ENCODE results near the gene RASSF4. TPM values are rescaled to one million over a fixed set of nuclear protein-coding genes. Genes with fewer than 3 reads are reported as not detected.

Gene RASSF4
- total and polyA plus RNA-seq, 2 donors (not counting 3 experiments of a cell fraction or from before 2014, with no cell fraction given), result 7.6 to 8.2 TPM

DNA sequence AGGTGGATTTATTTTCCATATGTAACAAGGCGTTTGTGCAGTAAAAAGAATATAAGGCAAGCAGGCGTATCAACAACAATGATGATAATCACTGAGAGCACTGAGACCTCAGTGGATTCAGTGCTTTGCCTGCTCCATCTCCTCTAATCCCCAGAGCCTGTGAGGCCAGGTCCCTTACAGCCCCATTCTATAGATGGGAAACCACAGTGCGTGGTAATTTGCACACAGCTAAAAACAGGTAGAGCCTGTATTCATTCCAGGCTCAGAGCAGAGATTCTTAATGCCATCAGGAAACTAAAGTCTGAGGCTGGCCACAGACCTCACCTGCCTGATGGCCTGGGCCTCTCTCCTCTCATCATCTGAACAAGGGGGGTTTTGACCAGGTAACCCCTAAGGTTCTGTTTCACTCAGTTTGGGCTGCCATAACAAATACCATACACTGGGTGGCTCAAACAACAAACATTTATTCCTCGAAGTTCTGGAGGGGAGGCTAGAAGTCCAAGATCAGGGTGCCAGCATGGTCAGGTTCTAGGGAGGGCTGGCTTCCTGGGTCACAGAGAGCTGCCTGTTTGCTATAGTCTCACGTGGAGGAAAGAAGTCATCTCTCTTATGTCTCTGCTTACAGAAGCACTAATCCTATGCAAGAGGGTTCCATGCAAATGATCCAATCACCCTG, 10.3 kb upstream of the RASSF4 start:
- Histone ChIP-seq H3K27me3 (ENCODE audit: control insufficient read depth in 2 of 2, insufficient read depth in 2 of 2, low read length in 2 of 2) (peaks cover 3 to 5% of the 10 kb centered on the region in 2 experiments), H3K9me1 (replicated peaks; ENCODE audit: control insufficient read depth, extremely low read depth, insufficient read depth, low read length) (no peaks in the 10 kb centered on the region), H3K4me2 (ENCODE audit: insufficient read depth, low read length) (no peak overlapping the region), H3K4me3 (replicated peaks in 1 of 3; ENCODE audit: insufficient read depth in 1 of 3, low read depth in 1 of 3, low read length in 3 of 3) (no peak overlapping the region), H3K9ac (replicated peaks; ENCODE audit: extremely low read depth, insufficient read depth, low read length) (no peak overlapping the region), H3K27ac (ENCODE audit: insufficient read depth, low read depth, low read length) (no peak overlapping the region), H2AFZ (ENCODE audit: low read depth, low read length) (no peak overlapping the region), H3K9me3 (replicated peaks; ENCODE audit: control insufficient read depth, insufficient read depth, low read length) (no peaks in the 10 kb centered on the region), H3K4me1 (ENCODE audit: control insufficient read depth, extremely low read depth, insufficient read depth, low read length) (no peaks in the 10 kb centered on the region), H4K20me1 (replicated peaks; ENCODE audit: control insufficient read depth, extremely low read depth, insufficient read depth, low read length) (no peaks in the 10 kb centered on the region), H3K79me2 (ENCODE audit: control insufficient read depth, insufficient read depth, low read length) (no peaks in the 10 kb centered on the region), H3K36me3 (ENCODE audit: control insufficient read depth in 2 of 2, extremely low read depth in 1 of 2, insufficient read depth in 2 of 2, low read length in 2 of 2) (no peaks in the 10 kb centered on the region)
- no peak for TF ChIP-seq MAX (IDR thresholded peaks at IDR 0.05; ENCODE audit: insufficient read depth, insufficient read length)
- CTCF ChIA-PET, result interaction anchor here (1.0 to 2.4 kb wide), 2 partner anchors 14 to 16 kb away, joined by 3 to 8 read pairs; no protein-coding TSS in a partner anchor
- dilution Hi-C loops (cut with MboI; ENCODE audit: extremely low pct_ligation_motif_present, low sequenced_read_pairs) (no loop called here), intact Hi-C loops (cut with micrococcal nuclease) (no loop called here)
- POLR2A ChIA-PET, result no interaction called here
- no peak for DNase-seq (ENCODE audit: low read depth, low spot score)
- FAIRE-seq, result no peak
- BruUV-seq (replicated peaks), result no TSS peak

DNA sequence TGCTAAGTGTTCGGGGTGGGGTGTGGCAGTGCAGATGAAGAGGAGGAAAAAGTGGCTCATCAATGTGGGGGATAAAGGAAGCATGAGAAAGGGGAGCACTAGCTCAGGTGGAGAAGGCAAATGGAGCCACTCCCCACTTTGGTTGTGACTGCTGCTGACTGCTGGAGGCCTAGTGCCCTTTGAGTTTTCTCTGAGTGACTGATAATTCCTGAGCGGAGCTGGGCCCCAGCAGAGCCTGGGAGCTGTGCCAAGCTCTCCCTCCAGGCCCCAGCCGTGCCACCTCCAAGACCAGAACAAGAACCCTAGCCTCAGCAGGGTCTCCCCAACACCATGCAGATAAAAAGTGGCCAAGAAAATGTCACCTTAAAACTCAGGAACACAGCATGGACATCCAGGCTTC, 9.7 kb upstream of the RASSF4 start:
- no peak for FAIRE-seq
- intact Hi-C loops (cut with micrococcal nuclease), result no loop called here
- no peak for DNase-seq (ENCODE audit: low read depth, low spot score)
- TF ChIP-seq MAX (IDR thresholded peaks at IDR 0.05; ENCODE audit: insufficient read depth, insufficient read length), result no peak
- TF ChIP-seq, protein P1, sequence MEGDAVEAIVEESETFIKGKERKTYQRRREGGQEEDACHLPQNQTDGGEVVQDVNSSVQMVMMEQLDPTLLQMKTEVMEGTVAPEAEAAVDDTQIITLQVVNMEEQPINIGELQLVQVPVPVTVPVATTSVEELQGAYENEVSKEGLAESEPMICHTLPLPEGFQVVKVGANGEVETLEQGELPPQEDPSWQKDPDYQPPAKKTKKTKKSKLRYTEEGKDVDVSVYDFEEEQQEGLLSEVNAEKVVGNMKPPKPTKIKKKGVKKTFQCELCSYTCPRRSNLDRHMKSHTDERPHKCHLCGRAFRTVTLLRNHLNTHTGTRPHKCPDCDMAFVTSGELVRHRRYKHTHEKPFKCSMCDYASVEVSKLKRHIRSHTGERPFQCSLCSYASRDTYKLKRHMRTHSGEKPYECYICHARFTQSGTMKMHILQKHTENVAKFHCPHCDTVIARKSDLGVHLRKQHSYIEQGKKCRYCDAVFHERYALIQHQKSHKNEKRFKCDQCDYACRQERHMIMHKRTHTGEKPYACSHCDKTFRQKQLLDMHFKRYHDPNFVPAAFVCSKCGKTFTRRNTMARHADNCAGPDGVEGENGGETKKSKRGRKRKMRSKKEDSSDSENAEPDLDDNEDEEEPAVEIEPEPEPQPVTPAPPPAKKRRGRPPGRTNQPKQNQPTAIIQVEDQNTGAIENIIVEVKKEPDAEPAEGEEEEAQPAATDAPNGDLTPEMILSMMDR (IDR thresholded peaks at IDR 0.05; ENCODE audit: extremely low read depth in 1 of 2, insufficient read depth in 1 of 2, low read depth in 1 of 2, low read length in 2 of 2), result no peak
- H3K4me1 ChIP-seq (ENCODE audit: control insufficient read depth, extremely low read depth, insufficient read depth, low read length), result no peaks in the 10 kb centered on the region
- no peak overlapping the region for H3K4me2 ChIP-seq (ENCODE audit: insufficient read depth, low read length)
- H3K9me1 ChIP-seq (replicated peaks; ENCODE audit: control insufficient read depth, extremely low read depth, insufficient read depth, low read length), result no peaks in the 10 kb centered on the region
- no peak overlapping the region for H2AFZ ChIP-seq (ENCODE audit: low read depth, low read length)
- no peaks in the 10 kb centered on the region for H3K79me2 ChIP-seq (ENCODE audit: control insufficient read depth, insufficient read depth, low read length)
- no peaks in the 10 kb centered on the region for H3K9me3 ChIP-seq (replicated peaks; ENCODE audit: control insufficient read depth, insufficient read depth, low read length)
- ChIA-PET CTCF (interaction anchor here (2.4 kb wide), 1 partner anchor 17 kb away, joined by 8 read pairs; no protein-coding TSS in a partner anchor), POLR2A (no interaction called here)
- dilution Hi-C loops (cut with MboI; ENCODE audit: extremely low pct_ligation_motif_present, low sequenced_read_pairs), result no loop called here
- H3K27ac ChIP-seq (ENCODE audit: insufficient read depth, low read depth, low read length), result no peak overlapping the region
- no peak overlapping the region for H3K9ac ChIP-seq (replicated peaks; ENCODE audit: extremely low read depth, insufficient read depth, low read length)
- no TSS peak for BruUV-seq (replicated peaks)
- H3K4me3 ChIP-seq (replicated peaks in 1 of 3; ENCODE audit: insufficient read depth in 1 of 3, low read depth in 1 of 3, low read length in 3 of 3), result no peak overlapping the region
- H3K27me3 ChIP-seq (ENCODE audit: control insufficient read depth in 2 of 2, insufficient read depth in 2 of 2, low read length in 2 of 2), result peaks cover 0 to 5% of the 10 kb centered on the region in 2 experiments
- no peaks in the 10 kb centered on the region for H3K36me3 ChIP-seq (ENCODE audit: control insufficient read depth in 2 of 2, extremely low read depth in 1 of 2, insufficient read depth in 2 of 2, low read length in 2 of 2)
- no peaks in the 10 kb centered on the region for H4K20me1 ChIP-seq (replicated peaks; ENCODE audit: control insufficient read depth, extremely low read depth, insufficient read depth, low read length)
